A549 (cell line): Measurements from ENCODE around the gene NACC2. TPM values are rescaled to one million over a fixed set of nuclear protein-coding genes. Genes with fewer than 3 reads are reported as not detected.

ENCODE experiments used
- ATAC-seq, 2 experiments: fragments of 200-7000 bp in 1 of 2; fragments of >200 bp in 1 of 2; cut with Nextera tagmentation in 1 of 2; cut with Tn5 transposase in 1 of 2; 3 replicates each; pipeline versions ENCODE4 v1.8.0 to v1.9.1; 2018 to 2020; ENCODE audit warnings: mild to moderate bottlenecking in 1 of 2, moderate library complexity in 1 of 2
- CTCF ChIA-PET: fragments of 300-600 bp; sonication (Branson Sonifier 250); formaldehyde crosslinking; extraction: SDS; loops from one replicate; lab custom pipeline; 2021; ENCODE audit warnings: antibody characterized with exemption, inconsistent platforms; lab: Yijun Ruan, JAX
- POLR2A ChIA-PET: fragments of 350-600 bp; formaldehyde crosslinking; extraction: SDS; loops from one replicate; lab custom pipeline; 2021; ENCODE audit warnings: antibody characterized with exemption, inconsistent platforms; lab: Yijun Ruan, JAX
- DNase-seq, 2 experiments: peaks; one replicate each; pipeline versions ENCODE4 v3.0.0 to v3.0.0-alpha.2; 2011 to 2016; ENCODE audit warnings: low read depth in 1 of 2, low spot score in 1 of 2
- FAIRE-seq: peaks from 2 replicates; lab custom pipeline; 2011; peaks lifted over from hg19 to GRCh38; lab: Jason Lieb, UNC
- H3K27ac ChIP-seq, 2 experiments: fragments of >200 bp; sonication (Bioruptor Twin); formaldehyde crosslinking; 3 replicates each; pipeline ENCODE4 v1.5.1; 2016 to 2017
- H3K4me1 ChIP-seq: fragments of >200 bp; sonication (Bioruptor Twin); formaldehyde crosslinking; 3 replicates; pipeline ENCODE4 v1.6.1; 2016
- H3K4me2 ChIP-seq: fragments of >200 bp; sonication (Bioruptor Twin); formaldehyde crosslinking; 3 replicates; pipeline ENCODE4 v1.6.1; 2016
- H3K4me3 ChIP-seq: fragments of >200 bp; sonication (Bioruptor Twin); formaldehyde crosslinking; 3 replicates; pipeline ENCODE4 v1.5.1; 2016
- H3K9me3 ChIP-seq: fragments of >200 bp; sonication (Bioruptor Twin); formaldehyde crosslinking; 3 replicates; pipeline ENCODE4 v1.6.1; 2016
- ATOH8 ChIP-seq: fragments of 250-450 bp; sonication (Bioruptor Pico); IDR thresholded peaks from 2 replicates; pipeline ENCODE4 v1.5.0; 2020; ENCODE audit warnings: low read depth, mild to moderate bottlenecking, moderate library complexity
- CBX2 ChIP-seq: fragments of 200-600 bp; sonication (generic); IDR thresholded peaks from 2 replicates; pipeline ENCODE4 v1.6.1; 2016; ENCODE audit warnings: low read depth, mild to moderate bottlenecking, borderline replicate concordance
- CEBPB ChIP-seq, 2 experiments: fragments of >200 bp in 1 of 2; sonication (Bioruptor Twin) in 1 of 2; formaldehyde crosslinking in 1 of 2; IDR thresholded peaks; 2 replicates each; pipeline ENCODE4 v1.6.1; 2012 to 2016
- CHD2 ChIP-seq: fragments of 150-350 bp; IDR thresholded peaks from 2 replicates; pipeline ENCODE4 v1.6.1; 2014; ENCODE audit warnings: low read length; ENCODE audit not compliant: partially characterized antibody
- CHD4 ChIP-seq: fragments of 200-600 bp; sonication (generic); IDR thresholded peaks from 2 replicates; pipeline ENCODE4 v1.6.1; 2016; ENCODE audit warnings: antibody characterized with exemption, mild to moderate bottlenecking, borderline replicate concordance
- E2F6 ChIP-seq: IDR thresholded peaks from 2 replicates; pipeline ENCODE4 v1.6.1; 2012; ENCODE audit warnings: low read depth, borderline replicate concordance
- EHF ChIP-seq: fragments of 250-450 bp; sonication (Bioruptor Pico); IDR thresholded peaks from 2 replicates; pipeline ENCODE4 v1.5.0; 2020; ENCODE audit warnings: mild to moderate bottlenecking
- ELK1 ChIP-seq: fragments of 150-350 bp; IDR thresholded peaks from 2 replicates; pipeline ENCODE4 v1.6.1; 2014; ENCODE audit warnings: low read depth, mild to moderate bottlenecking, low read length
- EP300 ChIP-seq, 2 experiments: fragments of >200 bp; sonication (Bioruptor Twin); formaldehyde crosslinking; IDR thresholded peaks; 2 replicates in 1 of 2; 3 replicates in 1 of 2; pipeline ENCODE4 v1.6.1; 2016 to 2017
- FOSL2 ChIP-seq, 2 experiments: fragments of 450-650 bp in 1 of 2; fragments of >200 bp in 1 of 2; sonication (Bioruptor Twin) in 1 of 2; formaldehyde crosslinking; IDR thresholded peaks; 2 replicates each; pipeline versions ENCODE4 v1.5.0 to v1.6.1; 2016 to 2020; ENCODE audit warnings: mild to moderate bottlenecking in 1 of 2, moderate library complexity in 1 of 2
- FOXS1 ChIP-seq: fragments of 250-450 bp; sonication (Bioruptor Pico); IDR thresholded peaks from 2 replicates; pipeline ENCODE4 v1.5.0; 2020; ENCODE audit warnings: mild to moderate bottlenecking, moderate library complexity
- HES2 ChIP-seq: fragments of >200 bp; sonication (Bioruptor Twin); formaldehyde crosslinking; IDR thresholded peaks from 2 replicates; pipeline ENCODE4 v1.6.1; 2016
- HEYL ChIP-seq: fragments of 250-450 bp; sonication (Bioruptor Pico); IDR thresholded peaks from 2 replicates; pipeline ENCODE4 v1.8.0; 2021; ENCODE audit warnings: mild to moderate bottlenecking, moderate library complexity
- HMGXB4 ChIP-seq: fragments of 250-450 bp; sonication (Bioruptor Pico); IDR thresholded peaks from 2 replicates; pipeline ENCODE4 v1.5.0; 2021; ENCODE audit warnings: mild to moderate bottlenecking, moderate library complexity, borderline replicate concordance
- HOXA7 ChIP-seq: fragments of 250-450 bp; sonication (Bioruptor Pico); IDR thresholded peaks from 2 replicates; pipeline ENCODE4 v1.5.0; 2020; ENCODE audit warnings: mild to moderate bottlenecking, moderate library complexity
- HOXB13 ChIP-seq: fragments of 250-450 bp; sonication (Bioruptor Pico); IDR thresholded peaks from 2 replicates; pipeline ENCODE4 v1.5.0; 2020; ENCODE audit warnings: low read depth, mild to moderate bottlenecking, moderate library complexity
- HOXB5 ChIP-seq: fragments of 250-450 bp; sonication (Bioruptor Pico); IDR thresholded peaks from 2 replicates; pipeline ENCODE4 v1.5.0; 2020; ENCODE audit warnings: mild to moderate bottlenecking, moderate library complexity
- JUN ChIP-seq, 2 experiments: fragments of >200 bp; sonication (Bioruptor Twin); formaldehyde crosslinking; IDR thresholded peaks; 2 replicates in 1 of 2; 3 replicates in 1 of 2; pipeline ENCODE4 v1.6.1; 2016 to 2017
- MAFK ChIP-seq: fragments of 450-650 bp; IDR thresholded peaks from 2 replicates; pipeline ENCODE4 v1.6.1; 2014; ENCODE audit not compliant: partially characterized antibody
- MYC ChIP-seq: IDR thresholded peaks from 2 replicates; pipeline ENCODE4 v1.6.1; 2012; ENCODE audit warnings: mild to moderate bottlenecking, inconsistent platforms, low read length, improper control_type of control experiment, borderline replicate concordance
- PBX3 ChIP-seq: IDR thresholded peaks from 2 replicates; pipeline ENCODE4 v1.6.1; 2012
- POLR2A ChIP-seq: IDR thresholded peaks from 2 replicates; pipeline ENCODE4 v1.6.1; 2012; ENCODE audit warnings: mild to moderate bottlenecking, low read length
- RCOR1 ChIP-seq: fragments of 150-350 bp; IDR thresholded peaks from 2 replicates; pipeline ENCODE4 v1.6.1; 2014; ENCODE audit warnings: antibody characterized with exemption, low read length, low read depth
- SREBF2 ChIP-seq: fragments of 450-650 bp; IDR thresholded peaks from 2 replicates; pipeline ENCODE4 v1.6.1; 2014; ENCODE audit warnings: mild to moderate bottlenecking, moderate library complexity
- WGBS: methylation state at CpG from one replicate; pipeline ENCODE4 v1.1.6; 2017; ENCODE audit errors: missing lambda C conversion rate; 5-methylcytosine and 5-hydroxymethylcytosine counted together
- polyA plus RNA-seq, 4 experiments: library from polyadenylated mRNA; depleted of rRNA in 3 of 4; stranded (reverse); fragments of >200 nt; fragmentation: RNase III in 1 of 4; extraction: RNeasy Plus Mini Kit Qiagen cat#74134 plus additional on column Dnase treatment in 1 of 4; gene quantifications; 2 replicates in 3 of 4; 3 replicates in 1 of 4; pipeline ENCODE4 v1.2.3, GENCODE V29; 2011 to 2017

NACC2 gene
- polyA plus RNA-seq, 2 of the 4 experiments (the other 2 are of a cell fraction), result 16.1 to 28.4 TPM

- Histone ChIP-seq H3K4me1 (peaks cover 31% of the 10 kb centered on the region), H3K27ac (peak overlapping the region in 1 of 2 experiments; percentile 77; a peak in 1 of 6 replicates), H3K4me2 (no peak overlapping the region), H3K9me3 (no peaks in the 10 kb centered on the region), H3K4me3 (no peak overlapping the region)
- TF ChIP-seq RCOR1 (no peak), HOXB13 (CRISPR knock-in tag) (no peak), JUN (IDR thresholded peaks at IDR 0.05) (no peak), ATOH8 (CRISPR knock-in tag) (no peak), HMGXB4 (CRISPR knock-in tag) (no peak), CHD2 (no peak), HEYL (CRISPR knock-in tag) (no peak), CEBPB (IDR thresholded peaks at IDR 0.05) (no peak), ELK1 (no peak), FOXS1 (CRISPR knock-in tag) (no peak), E2F6 (no peak), CBX2 (no peak), MYC (no peak), MAFK (no peak), HOXA7 (CRISPR knock-in tag) (no peak), SREBF2 (no peak)
- CTCF ChIA-PET, result interaction anchor here (1.3 to 3.6 kb wide), 5 partner anchors 9 to 111 kb away, joined by 3 to 27 read pairs (median 5); no protein-coding TSS in a partner anchor
- POLR2A ChIA-PET, result interaction anchor here (0.7 kb wide), 1 partner anchor 71 kb away, joined by 3 read pairs; no protein-coding TSS in a partner anchor
- FAIRE-seq (no peak), ATAC-seq (no peak), DNase-seq (no peak)
- WGBS, result 88% methylated on average over 27 of the region's 27 CpGs
Observed at GRCh38 chr9:136078498-136079011, 16.5 kb downstream of the NACC2 start.

- peaks cover 31% of the 10 kb centered on the region for H3K4me1 ChIP-seq
- CTCF ChIA-PET, result interaction anchor here (3.1 kb wide), 1 partner anchor 111 kb away, joined by 12 read pairs; no protein-coding TSS in a partner anchor
- DNase-seq (no peak), ATAC-seq (no peak), FAIRE-seq (no peak)
- WGBS, result 95% methylated on average over 12 of the region's 12 CpGs
- no peaks in the 10 kb centered on the region for H3K9me3 ChIP-seq
- H3K4me2 ChIP-seq, result no peak overlapping the region
- no peak overlapping the region for H3K4me3 ChIP-seq
- POLR2A ChIA-PET, result no interaction called here
- TF ChIP-seq CEBPB (IDR thresholded peaks at IDR 0.05) (no peak), CBX2 (no peak), CHD4 (no peak), EP300 (IDR thresholded peaks at IDR 0.05) (no peak), EHF (CRISPR knock-in tag) (no peak), SREBF2 (no peak), HEYL (CRISPR knock-in tag) (no peak), POLR2A (no peak), FOSL2 (IDR thresholded peaks at IDR 0.05) (no peak), FOSL2 (CRISPR knock-in tag; IDR thresholded peaks at IDR 0.05) (no peak), FOXS1 (CRISPR knock-in tag) (no peak), PBX3 (no peak), HES2 (no peak), HOXB5 (CRISPR knock-in tag) (no peak)
- no peak overlapping the region for H3K27ac ChIP-seq
Observed at GRCh38 chr9:136078024-136078423, 17.1 kb downstream of the NACC2 start.
